Measurements from ENCODE around the gene RREB1.

- TF ChIP-seq CTCF (IDR thresholded peaks at IDR 0.05) = no peak
- no peak for TF ChIP-seq POLR2A (IDR thresholded peaks at IDR 0.05)
These were observed 155.2 kb downstream of the RREB1 start for GRCh38 chr6:7262746-7263518.

Measured in lower leg skin (tissue), 3 donors.